B cell (primary cell): ENCODE results near the gene RENBP.

Experiments used
- EZH2 ChIP-seq: IDR thresholded peaks from 2 replicates; pipeline ENCODE4 v1.6.1; 2012; ENCODE audit warnings: borderline replicate concordance, low read depth, mild to moderate bottlenecking, moderate library complexity, low read length; ENCODE audit not compliant: insufficient read depth, poor library complexity, severe bottlenecking
- TF ChIP-seq, protein P1 (sequence below): fragments of 200-600 bp; IDR thresholded peaks from one replicate; pipeline ENCODE4 v1.8.0; 2022; ENCODE audit warnings: antibody characterized with exemption, mild to moderate bottlenecking

DNA sequence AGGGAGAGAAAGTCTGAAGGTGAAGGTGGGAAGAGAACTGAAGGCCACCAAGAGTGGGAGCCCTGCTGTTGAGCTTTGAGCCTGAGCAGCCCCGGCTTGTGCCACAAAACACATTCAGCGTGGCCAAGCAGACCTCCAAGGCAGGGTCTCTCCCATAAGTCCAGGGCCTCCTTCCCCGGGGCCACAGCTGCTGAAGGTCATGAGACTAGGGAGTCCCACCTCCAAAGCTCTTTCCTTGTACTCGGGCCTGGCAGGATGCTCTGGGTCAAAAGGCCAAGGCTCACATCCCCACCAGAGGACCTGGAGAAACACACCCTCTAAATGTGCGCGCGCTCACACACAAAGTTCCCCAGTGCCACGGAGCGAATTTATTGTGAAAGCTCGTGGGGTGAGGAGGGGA, 14.9 kb downstream of the RENBP start:
- TF ChIP-seq, protein P1, sequence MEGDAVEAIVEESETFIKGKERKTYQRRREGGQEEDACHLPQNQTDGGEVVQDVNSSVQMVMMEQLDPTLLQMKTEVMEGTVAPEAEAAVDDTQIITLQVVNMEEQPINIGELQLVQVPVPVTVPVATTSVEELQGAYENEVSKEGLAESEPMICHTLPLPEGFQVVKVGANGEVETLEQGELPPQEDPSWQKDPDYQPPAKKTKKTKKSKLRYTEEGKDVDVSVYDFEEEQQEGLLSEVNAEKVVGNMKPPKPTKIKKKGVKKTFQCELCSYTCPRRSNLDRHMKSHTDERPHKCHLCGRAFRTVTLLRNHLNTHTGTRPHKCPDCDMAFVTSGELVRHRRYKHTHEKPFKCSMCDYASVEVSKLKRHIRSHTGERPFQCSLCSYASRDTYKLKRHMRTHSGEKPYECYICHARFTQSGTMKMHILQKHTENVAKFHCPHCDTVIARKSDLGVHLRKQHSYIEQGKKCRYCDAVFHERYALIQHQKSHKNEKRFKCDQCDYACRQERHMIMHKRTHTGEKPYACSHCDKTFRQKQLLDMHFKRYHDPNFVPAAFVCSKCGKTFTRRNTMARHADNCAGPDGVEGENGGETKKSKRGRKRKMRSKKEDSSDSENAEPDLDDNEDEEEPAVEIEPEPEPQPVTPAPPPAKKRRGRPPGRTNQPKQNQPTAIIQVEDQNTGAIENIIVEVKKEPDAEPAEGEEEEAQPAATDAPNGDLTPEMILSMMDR = no peak
- TF ChIP-seq EZH2 = no peak
